K562 (cell line): ENCODE data around the gene ABHD17C. TPM values are rescaled to one million over a fixed set of nuclear protein-coding genes. Genes with fewer than 3 reads are reported as not detected.

Experiments used
- ATAC-seq: fragments of 200-7000 bp; cut with Tn5 transposase; 3 replicates; pipeline ENCODE4 v1.9.1; 2020; ENCODE audit warnings: moderate library complexity
- BruUV-seq: library from RNA; stranded (reverse); fragments of 400-500 nt; replicated peaks from 2 replicates; lab custom pipeline; 2021; lab: Mats Ljungman, UMichigan
- CTCF ChIA-PET: fragments of 300-600 bp; formaldehyde crosslinking; extraction: SDS; loops from one replicate; lab custom pipeline; 2021; ENCODE audit warnings: low intra/inter-chr PET ratio; lab: Yijun Ruan, JAX
- POLR2A ChIA-PET: fragments of 300-600, 350-650 bp; sonication (Branson Sonifier 250); formaldehyde crosslinking; extraction: SDS; loops from one replicate; lab custom pipeline; 2021; ENCODE audit warnings: antibody characterized with exemption, inconsistent platforms; lab: Yijun Ruan, JAX
- DNase-seq, 4 experiments: peaks; one replicate each; pipeline versions ENCODE4 v3.0.0 to v3.0.0-alpha.2; 2011 to 2018; ENCODE audit warnings: low spot score in 3 of 4, mixed read lengths in 3 of 4; ENCODE audit errors: extremely low read depth in 1 of 4
- FAIRE-seq: peaks from 2 replicates; lab custom pipeline; 2011; peaks lifted over from hg19 to GRCh38; lab: Jason Lieb, UNC
- H2AFZ ChIP-seq: 2 replicates; pipeline ENCODE4 v1.6.0; 2011; ENCODE audit warnings: low read depth, low read length, control low read depth, inconsistent platforms
- H3K27ac ChIP-seq: fragments of 200-600 bp; 3 replicates; pipeline ENCODE4 v1.8.0; 2011; ENCODE audit warnings: low read depth, mild to moderate bottlenecking, control low read depth, inconsistent platforms, low read length, moderate library complexity, mixed read lengths; ENCODE audit errors: extremely low read depth
- H3K27me3 ChIP-seq, 2 experiments: fragments of 300-600 bp in 1 of 2; 2 replicates in 1 of 2; 3 replicates in 1 of 2; pipeline versions ENCODE4 v1.6.0 to v1.8.0; 2011; ENCODE audit warnings: inconsistent platforms in 2 of 2, low read length in 2 of 2, mild to moderate bottlenecking in 1 of 2, mixed read lengths in 1 of 2, moderate library complexity in 1 of 2; ENCODE audit not compliant: control insufficient read depth in 2 of 2, insufficient read depth in 2 of 2
- H3K36me3 ChIP-seq: fragments of 300-600 bp; 3 replicates; pipeline ENCODE4 v1.8.0; 2011; ENCODE audit warnings: mild to moderate bottlenecking, low read length, inconsistent platforms; ENCODE audit not compliant: control insufficient read depth, insufficient read depth
- H3K4me1 ChIP-seq, 2 experiments: fragments of 200-600 bp in 1 of 2; replicated peaks in 1 of 2; 2 replicates in 1 of 2; 3 replicates in 1 of 2; pipeline versions ENCODE4 v1.5.1 to v1.8.0; 2011; ENCODE audit warnings: inconsistent platforms in 2 of 2, low read length in 2 of 2, mild to moderate bottlenecking in 1 of 2, mixed read lengths in 1 of 2, moderate library complexity in 1 of 2; ENCODE audit not compliant: control insufficient read depth in 2 of 2, insufficient read depth in 2 of 2
- H3K4me2 ChIP-seq: 2 replicates; pipeline ENCODE4 v1.6.1; 2011; ENCODE audit warnings: low read length, control low read depth, inconsistent platforms, mixed read lengths; ENCODE audit not compliant: insufficient read depth
- H3K4me3 ChIP-seq: fragments of 200-600 bp; sonication (generic), shearing (Covaris generic); 2 replicates; pipeline ENCODE4 v1.5.1; 2016; ENCODE audit warnings: control low read depth, inconsistent platforms
- H3K79me2 ChIP-seq: fragments of 200-600 bp; 3 replicates; pipeline ENCODE4 v1.8.0; 2011; ENCODE audit warnings: low read length, inconsistent platforms; ENCODE audit not compliant: control insufficient read depth, insufficient read depth
- H3K9ac ChIP-seq, 2 experiments: 2 replicates each; pipeline versions ENCODE4 v1.6.0 to v1.6.1; 2011; ENCODE audit warnings: low read depth in 2 of 2, low read length in 2 of 2, control low read depth in 1 of 2, inconsistent platforms in 1 of 2, mild to moderate bottlenecking in 1 of 2, mixed read lengths in 1 of 2; ENCODE audit not compliant: insufficient read depth in 1 of 2
- H3K9me1 ChIP-seq: one replicate; pipeline ENCODE4 v1.6.0; 2011; ENCODE audit warnings: inconsistent platforms, mild to moderate bottlenecking, low read length, moderate library complexity; ENCODE audit not compliant: control insufficient read depth, insufficient read depth
- H3K9me3 ChIP-seq: replicated peaks from 2 replicates; pipeline ENCODE4 v1.5.1; 2011; ENCODE audit warnings: low read depth, low read length, inconsistent platforms; ENCODE audit not compliant: control insufficient read depth, insufficient read depth
- H4K20me1 ChIP-seq: replicated peaks from 2 replicates; pipeline ENCODE4 v1.6.1; 2011; ENCODE audit warnings: low read length, inconsistent platforms, mixed read lengths; ENCODE audit not compliant: control insufficient read depth, insufficient read depth
- DDX20 ChIP-seq: fragments of 450-650 bp; IDR thresholded peaks from 2 replicates; pipeline ENCODE4 v1.6.1; 2016; ENCODE audit warnings: missing genetic modification characterization, low read depth, mild to moderate bottlenecking, missing compliant biosample characterization, moderate library complexity
- E2F3 ChIP-seq: fragments of 250-450 bp; sonication (Bioruptor Pico); IDR thresholded peaks from 2 replicates; pipeline ENCODE4 v1.4.0; 2020; ENCODE audit warnings: mild to moderate bottlenecking
- ETS1 ChIP-seq: conservative IDR thresholded peaks from 2 replicates; pipeline ENCODE4 v1.6.1; 2011; ENCODE audit warnings: low read depth, mild to moderate bottlenecking, low read length; ENCODE audit not compliant: control insufficient read depth
- HDAC1 ChIP-seq, 2 experiments: fragments of 450-650 bp; IDR thresholded peaks; 2 replicates each; pipeline ENCODE4 v1.6.1; 2016 to 2017; ENCODE audit warnings: inconsistent platforms in 1 of 2, mild to moderate bottlenecking in 1 of 2, moderate library complexity in 1 of 2
- LEF1 ChIP-seq: fragments of 450-650 bp; IDR thresholded peaks from 2 replicates; pipeline ENCODE4 v1.6.1; 2016; ENCODE audit warnings: mild to moderate bottlenecking
- MAFK ChIP-seq: IDR thresholded peaks from 2 replicates; pipeline ENCODE4 v1.6.1; 2011; ENCODE audit warnings: low read length, improper control_type of control experiment
- PHF8 ChIP-seq: fragments of 200-600 bp; sonication (generic); IDR thresholded peaks from 2 replicates; pipeline ENCODE4 v1.6.1; 2012; ENCODE audit warnings: mixed run types, mild to moderate bottlenecking, inconsistent platforms, low read length, moderate library complexity, borderline replicate concordance
- RBM39 ChIP-seq: fragments of 200-400 bp; formaldehyde crosslinking; optimal IDR thresholded peaks from 2 replicates; pipeline ENCODE3; 2018; ENCODE audit warnings: low read depth, low read length
- SRSF1 ChIP-seq: fragments of 200-400 bp; formaldehyde crosslinking; IDR thresholded peaks from 2 replicates; pipeline ENCODE4 v1.6.1; 2017; ENCODE audit warnings: mild to moderate bottlenecking, low read depth, low read length, moderate library complexity
- ZNF449 ChIP-seq: fragments of 250-450 bp; sonication (Bioruptor Pico); IDR thresholded peaks from 2 replicates; pipeline ENCODE4 v1.8.0; 2022; ENCODE audit warnings: moderate library complexity, mild to moderate bottlenecking, inconsistent platforms
- WGBS: fragments of 100-300 bp; shearing (Covaris generic); methylation state at CpG from one replicate; pipeline ENCODE4 v1.1.6; 2016; ENCODE audit warnings: low coverage, mixed read lengths; ENCODE audit not compliant: insufficient coverage; ENCODE audit errors: missing lambda C conversion rate; 5-methylcytosine and 5-hydroxymethylcytosine counted together
- in situ Hi-C: fragments of 300-500 bp; cut with MboI; formaldehyde crosslinking; loops from 4 replicates; pipeline ENCODE4 v1.15.0; 2018; ENCODE audit warnings: inconsistent platforms, mixed read lengths
- intact Hi-C: fragments of 100-400 bp; cut with micrococcal nuclease; formaldehyde crosslinking; loops from 2 replicates; pipeline ENCODE4 v1.14.2; 2022
- polyA plus RNA-seq, 8 experiments: library from polyadenylated mRNA; depleted of rRNA in 4 of 8; stranded (reverse) in 5 of 8; unstranded in 3 of 8; fragments of >200 nt; fragmentation: Nextera tagmentation in 2 of 8; fragmentation: Illumina TruSeq in 1 of 8; extraction: Ambion mirVana in 2 of 8; extraction: Trizol in 1 of 8; gene quantifications; 2 replicates each; pipeline versions ENCODE4 v1.2.1 to v1.2.3, GENCODE V29; 2011 to 2014; ENCODE audit warnings: inconsistent platforms in 1 of 8, missing spikeins in 1 of 8
- total RNA-seq, 7 experiments: library from RNA; depleted of rRNA in 6 of 7; stranded (reverse); fragments of >200 nt in 6 of 7; fragmentation: Illumina TruSeq in 2 of 7; extraction: Trizol in 2 of 7; gene quantifications; 2 replicates each; pipeline versions ENCODE4 v1.2.1 to v1.2.3, GENCODE V29; 2011 to 2021; ENCODE audit warnings: low replicate concordance in 1 of 7

Gene ABHD17C
- total and polyA plus RNA-seq, 9 of the 15 experiments (the other 6 are each of a cell fraction or from before 2014, with no cell fraction given): 0.04 to 0.42 (median 0.19) TPM; not detected in 1

DNA sequence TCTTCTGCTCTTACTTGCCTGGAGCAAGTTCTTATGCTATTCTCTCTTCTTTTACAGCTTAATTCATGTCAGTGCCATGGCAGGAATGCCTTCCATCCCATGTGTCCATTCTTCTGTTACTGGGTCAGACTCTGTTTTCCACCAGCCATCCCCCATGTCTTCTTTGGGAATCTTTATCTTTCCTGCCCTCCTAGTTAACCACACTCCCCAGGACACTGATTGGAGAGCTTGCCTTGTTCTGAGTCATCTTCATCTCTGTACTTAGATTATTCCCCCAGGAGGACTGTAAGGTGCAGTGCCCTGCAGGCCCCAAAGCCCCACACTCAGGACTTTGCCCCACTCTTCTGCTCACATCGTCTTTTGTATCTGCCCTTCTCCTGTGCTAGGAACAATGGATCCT is 3.6 kb downstream of the ABHD17C start:
- no peak for ATAC-seq
- WGBS: 0% methylated on average over 1 of the region's 1 CpG
- peaks cover 2 to 16% of the 10 kb centered on the region in 2 experiments; a peak in 2 of 5 replicates for H3K4me1 ChIP-seq
- in situ Hi-C loops: no loop called here
- TF ChIP-seq E2F3 (CRISPR knock-in tag): no peak
- TF ChIP-seq HDAC1 (IDR thresholded peaks at IDR 0.05): no peak
- TF ChIP-seq SRSF1: no peak
- TF ChIP-seq DDX20 (tag): no peak
- TF ChIP-seq ZNF449 (CRISPR knock-in tag): no peak
- TF ChIP-seq LEF1: no peak
- TF ChIP-seq MAFK: no peak
- TF ChIP-seq RBM39: no peak
- no peak for TF ChIP-seq ETS1
- TF ChIP-seq PHF8: no peak
- TF ChIP-seq, all 486 proteins: peak for 0
- H4K20me1 ChIP-seq: no peaks in the 10 kb centered on the region
- H3K9me1 ChIP-seq: no peaks in the 10 kb centered on the region
- DNase-seq (no peak), FAIRE-seq (no peak)
- no peaks in the 10 kb centered on the region for H3K79me2 ChIP-seq
- H3K27ac ChIP-seq: no peak overlapping the region
- H3K4me3 ChIP-seq: no peak overlapping the region
- H3K27me3 ChIP-seq: peaks cover 11 to 19% of the 10 kb centered on the region in 2 experiments; a peak in 4 of 5 replicates
- CTCF ChIA-PET: no interaction called here
- no peaks in the 10 kb centered on the region for H3K36me3 ChIP-seq
- intact Hi-C loops: no loop called here
- H2AFZ ChIP-seq: no peak overlapping the region
- POLR2A ChIA-PET: no interaction called here
- no peak overlapping the region for H3K9ac ChIP-seq
- BruUV-seq: no TSS peak
- H3K9me3 ChIP-seq: no peaks in the 10 kb centered on the region
- no peak overlapping the region for H3K4me2 ChIP-seq
